Hippocampal formation (tissue), 2 donors: Measurements from ENCODE around the gene HTR6.
"Not testable (repeated sequence)": the region's sequence is repeated elsewhere in the genome, so short reads cannot be mapped to it uniquely, and the experiment has no call there.

Experiments
- DNase-seq, 2 donors: peaks; one replicate each; lab custom pipeline; 2025; lab: John Stamatoyannopoulos, UW

Gene HTR6

DNA sequence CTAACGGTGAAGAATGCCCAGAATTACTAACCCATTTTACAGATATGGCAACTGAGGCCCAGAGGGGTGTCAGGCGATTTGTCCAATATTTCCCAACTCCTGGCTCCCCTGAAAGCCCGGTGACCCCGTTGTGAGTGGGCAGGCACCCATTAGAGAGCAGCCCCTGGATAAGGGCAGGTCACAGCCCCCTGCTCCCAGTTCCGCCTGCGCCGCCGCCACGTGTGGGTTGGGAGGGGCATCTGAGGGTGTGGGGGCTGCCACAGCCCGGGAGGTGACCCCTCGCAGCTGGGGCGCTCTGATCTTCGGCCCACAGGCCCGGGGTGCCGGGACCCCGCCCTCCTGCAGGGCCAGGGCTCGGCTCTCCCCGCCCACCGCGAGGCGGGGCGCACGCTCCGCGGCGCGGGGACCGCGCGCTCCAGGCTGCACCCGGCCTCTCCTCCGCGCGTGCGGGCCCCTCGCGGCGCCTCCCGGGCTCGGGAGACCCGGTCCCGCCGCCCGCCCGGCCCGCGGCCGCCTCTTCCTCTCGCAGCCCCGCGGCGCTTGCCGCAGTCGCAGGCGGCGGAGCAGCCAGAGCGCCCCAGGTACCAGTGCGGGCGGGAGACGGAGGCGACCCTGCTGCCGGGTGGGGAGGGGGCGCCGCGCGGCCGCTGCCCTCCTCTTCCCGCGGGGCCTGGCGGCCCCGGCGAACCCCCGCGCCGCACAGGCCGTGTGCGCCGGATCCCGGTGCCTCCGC is at the start of gene HTR6:
TSS of gene HTR6 (plus strand) at position 423 of the 733 bp plus-strand sequence. CDS start 879 bp downstream, outside the sequence.
- no peak for DNase-seq

DNA sequence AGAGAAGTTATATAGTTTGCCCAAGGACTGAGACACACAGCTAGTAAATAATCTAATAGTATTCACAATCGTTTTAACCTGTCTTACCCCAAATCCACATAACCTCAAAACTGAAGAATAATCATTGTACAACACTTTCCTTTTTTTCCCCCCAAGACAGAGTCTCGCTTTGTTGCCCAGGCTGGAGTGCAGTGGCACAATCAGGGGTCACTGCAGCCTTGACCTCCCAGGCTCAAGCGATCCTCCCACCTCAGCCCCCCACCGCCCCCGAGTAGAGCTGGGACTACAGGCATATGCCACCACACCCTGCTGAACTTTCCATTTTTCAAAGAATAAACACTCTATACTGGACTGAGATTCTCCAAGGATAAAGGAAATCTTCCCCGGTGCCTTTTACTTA is 49.2 kb upstream of the HTR6 start:
- DNase-seq: no peak

DNA sequence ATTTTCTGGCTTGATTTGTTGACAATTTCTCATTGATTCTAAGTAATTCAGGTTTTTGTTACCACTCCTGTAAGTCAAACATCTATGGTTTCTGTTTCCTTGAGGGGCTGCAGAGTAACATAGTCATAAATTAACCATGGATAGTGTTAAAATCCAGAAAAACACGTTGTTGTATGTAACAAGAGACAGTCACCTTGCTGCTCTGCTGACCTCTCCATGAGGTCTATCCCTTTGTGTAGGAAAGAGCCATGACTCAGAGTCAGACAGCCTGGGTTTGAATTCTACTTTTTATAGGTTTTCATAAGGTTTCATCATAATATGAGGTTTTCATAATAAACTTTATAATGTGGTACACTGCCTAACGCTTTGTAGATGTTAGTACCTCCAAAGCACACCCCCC is 48.2 kb upstream of the HTR6 start:
- no peak for DNase-seq

DNA sequence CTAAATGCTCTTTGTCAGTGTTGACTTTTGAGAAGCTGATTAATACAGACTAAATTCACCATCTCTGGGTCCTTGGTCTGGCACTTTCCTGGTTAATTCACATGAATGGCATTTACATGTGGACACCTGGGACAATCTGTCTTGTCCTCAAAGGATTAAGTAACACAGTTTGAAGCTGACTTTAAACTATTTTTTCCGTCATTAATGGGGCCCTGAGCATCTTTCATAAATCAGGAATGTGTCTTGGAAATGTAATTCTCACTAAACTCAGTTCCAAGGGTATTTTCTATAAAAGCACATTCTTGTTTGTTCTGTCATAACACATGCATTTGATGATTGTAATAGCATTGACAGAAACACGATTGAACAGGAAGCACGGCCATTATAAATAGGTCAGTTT is 47.3 kb upstream of the HTR6 start:
- DNase-seq: no peak

DNA sequence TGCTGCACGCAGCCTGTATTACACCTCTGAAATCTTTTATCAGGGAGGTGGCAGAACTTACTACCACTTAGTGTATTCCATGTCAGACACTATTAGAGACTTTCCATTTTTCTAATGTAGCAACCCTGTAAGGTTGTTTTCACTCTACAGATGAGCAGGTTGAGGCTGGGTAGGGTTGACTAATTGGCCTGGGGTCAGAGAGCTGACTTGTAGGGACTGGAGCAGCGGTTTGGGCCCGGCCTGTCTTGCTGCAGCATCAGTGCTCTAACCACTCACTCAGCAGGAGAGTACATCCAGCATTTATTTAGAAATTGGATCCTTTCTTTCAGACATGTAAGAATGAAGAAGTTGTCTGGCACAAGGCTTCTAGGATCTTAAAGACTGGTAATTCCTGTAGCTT is 46.2 kb upstream of the HTR6 start:
- DNase-seq: no peak

DNA sequence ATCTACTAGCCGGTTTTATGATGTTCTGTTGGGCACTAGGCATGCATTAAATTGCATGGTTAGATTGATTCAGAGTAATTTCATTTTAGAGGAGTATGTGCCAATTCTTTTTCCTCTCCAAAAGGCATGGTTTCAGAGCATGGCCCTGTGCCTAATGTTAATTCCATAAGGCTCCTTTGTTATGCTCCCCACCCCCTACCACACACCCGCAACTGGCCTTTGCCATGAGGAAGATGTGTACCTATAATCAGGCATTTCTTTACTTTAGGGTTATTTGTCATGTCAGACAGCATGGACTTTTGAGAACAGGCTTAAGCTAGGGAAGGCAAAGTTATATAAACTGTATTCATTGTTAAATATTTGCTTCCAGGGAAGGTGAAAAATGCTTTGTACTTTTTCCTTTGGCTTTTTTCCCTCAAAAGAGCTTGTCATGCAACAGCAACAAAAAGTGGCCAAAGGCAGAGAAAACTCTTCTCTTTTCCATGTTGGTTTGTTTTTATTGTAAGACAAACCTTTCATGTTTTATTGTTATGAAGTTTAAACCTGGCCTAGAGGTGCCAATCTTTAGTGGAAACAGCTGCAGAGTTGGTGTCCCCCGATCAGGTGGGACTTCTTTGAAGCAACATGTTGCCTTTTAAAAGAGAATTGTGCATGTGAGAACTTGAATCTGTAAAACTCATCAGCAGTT is 44.8 kb upstream of the HTR6 start:
- no peak for DNase-seq

DNA sequence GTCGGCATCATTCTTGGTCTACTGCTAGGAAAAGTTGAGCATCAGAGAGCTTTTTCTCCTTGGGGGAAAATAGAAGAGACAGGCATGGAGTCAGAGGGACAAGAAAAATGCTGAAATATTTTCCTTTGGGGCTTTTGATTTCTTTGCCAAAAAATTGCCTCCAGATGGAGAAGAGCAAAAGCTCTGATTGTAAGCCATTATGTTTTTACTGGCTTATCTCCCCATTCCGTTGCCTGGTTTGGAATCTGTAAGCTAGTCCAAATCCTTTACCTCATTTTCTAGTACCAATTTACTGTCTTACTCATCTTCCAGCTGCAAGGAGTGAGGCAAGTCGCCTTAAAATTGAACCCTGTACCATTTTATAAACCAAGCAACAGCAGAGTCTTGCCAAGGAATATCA is 43.9 kb upstream of the HTR6 start:
- DNase-seq: no peak

DNA sequence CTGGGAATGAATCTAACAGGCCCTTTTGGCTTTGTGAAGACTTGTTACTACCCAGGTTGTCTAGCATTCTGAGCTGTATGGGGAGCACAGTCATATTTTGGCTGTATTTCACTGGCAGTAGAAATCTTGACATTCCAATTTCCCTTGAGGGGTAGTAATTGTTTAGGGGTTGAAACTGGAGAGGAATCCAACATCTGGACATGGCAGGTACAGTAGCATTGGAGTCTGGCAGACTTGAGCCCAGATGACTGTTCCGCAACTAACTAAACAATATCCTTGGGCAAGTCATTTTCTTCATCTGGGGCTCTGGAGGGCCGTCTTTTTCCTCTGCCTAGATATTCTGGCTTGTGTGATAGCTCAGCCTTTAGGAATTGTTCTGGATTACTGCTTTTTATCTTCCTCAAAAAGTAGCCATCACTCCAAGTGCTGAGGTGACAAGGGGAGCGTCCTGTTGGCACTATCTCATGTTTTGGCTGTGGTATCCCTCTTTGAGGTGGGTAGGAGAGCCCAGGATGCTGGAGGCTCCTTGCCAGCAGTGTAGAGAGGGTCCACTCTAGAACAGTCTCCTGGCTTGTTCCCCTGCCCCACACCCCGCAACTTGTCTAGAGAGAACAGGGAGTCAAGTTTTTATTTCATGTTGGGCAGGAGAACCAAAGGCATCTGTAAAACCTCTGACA is 43.3 kb upstream of the HTR6 start:
- DNase-seq: no peak

DNA sequence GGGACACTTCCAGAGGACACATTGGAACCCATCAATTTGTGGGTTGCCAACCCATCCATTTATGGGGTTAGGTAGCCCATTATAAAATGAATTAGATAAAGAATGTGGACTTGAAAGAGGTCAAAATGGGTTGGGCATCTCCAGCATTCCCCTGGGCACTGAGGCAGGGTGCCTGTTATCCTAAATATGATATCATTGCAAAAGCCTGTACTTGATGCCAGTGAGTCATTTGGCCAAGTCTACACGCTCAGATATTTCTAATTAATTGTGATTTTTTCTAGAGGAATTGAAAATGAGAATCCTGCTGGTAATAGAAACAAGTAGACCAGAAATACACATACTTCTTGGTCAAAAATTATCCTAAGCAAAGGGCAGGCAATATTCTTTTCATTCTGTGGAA is 42.5 kb upstream of the HTR6 start:
- no peak for DNase-seq

DNA sequence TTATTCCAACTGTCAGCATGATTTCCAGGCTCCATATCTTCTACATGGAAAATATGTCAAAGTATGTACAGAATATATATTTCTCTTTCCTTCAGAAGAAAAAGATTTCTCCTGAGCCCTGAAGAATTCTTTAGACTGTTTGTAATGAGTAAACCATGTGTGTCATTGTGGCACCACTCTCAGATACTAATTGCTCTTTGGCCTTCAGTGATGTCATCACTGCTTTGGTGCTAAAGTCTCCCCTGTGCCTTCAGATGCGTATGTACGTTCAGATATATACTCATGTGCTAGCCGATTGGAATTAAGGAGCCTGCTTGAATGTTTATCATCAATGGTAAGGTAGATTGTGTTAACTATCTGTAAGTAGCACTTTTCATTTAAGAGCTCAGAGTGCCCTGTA is 41.2 kb upstream of the HTR6 start:
- DNase-seq: no peak

DNA sequence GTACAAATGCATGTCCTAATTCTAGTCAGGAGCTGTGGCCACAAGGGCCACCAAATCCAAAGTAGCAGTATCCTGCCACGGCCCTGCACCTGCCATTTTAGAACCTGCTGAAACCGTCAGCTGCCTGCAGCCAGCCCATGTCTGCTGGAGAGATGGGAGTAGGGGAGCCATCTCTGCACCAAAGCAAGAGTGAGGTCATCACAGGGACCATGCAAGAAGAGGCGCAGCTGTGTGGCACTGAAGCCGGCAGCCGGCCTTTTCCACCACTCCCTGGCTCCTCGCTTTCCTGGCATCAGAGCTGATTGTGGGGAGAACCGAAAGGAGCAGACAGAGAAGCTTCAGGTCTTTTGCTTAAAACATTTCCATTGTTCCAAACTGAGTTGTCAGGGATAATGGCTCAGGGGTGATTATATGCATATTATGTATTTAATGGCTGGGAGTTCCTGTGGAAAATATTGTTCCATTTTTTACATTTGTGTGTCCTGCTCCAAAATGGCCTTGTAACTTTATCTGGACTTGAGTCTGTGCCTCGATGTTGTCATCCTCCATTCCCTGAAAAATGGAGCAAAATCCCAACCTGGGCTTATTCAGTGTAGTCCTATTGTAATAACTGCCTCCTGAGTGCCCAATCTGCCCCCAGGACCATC is 39.3 kb upstream of the HTR6 start:
- no peak for DNase-seq

DNA sequence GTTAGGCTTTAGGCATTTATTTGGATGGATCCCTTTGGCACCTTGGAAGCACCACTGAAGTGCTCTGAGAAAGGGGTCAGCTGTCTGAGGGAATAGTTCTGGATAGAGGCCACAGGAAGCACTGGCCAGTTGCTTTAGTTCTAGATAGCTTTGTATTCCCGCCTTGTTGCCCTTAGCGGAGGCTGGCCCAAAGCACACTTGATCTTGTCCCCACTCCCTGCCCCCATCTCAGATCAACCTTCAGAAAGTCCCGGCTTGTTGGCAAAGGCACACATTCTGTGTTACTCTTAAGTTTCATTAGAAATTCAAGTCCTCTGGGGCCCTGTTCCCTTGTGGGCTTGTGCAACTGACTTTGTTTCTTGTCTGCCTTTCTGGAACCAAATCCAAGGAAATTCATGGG is 35.8 kb upstream of the HTR6 start:
- DNase-seq: no peak

DNA sequence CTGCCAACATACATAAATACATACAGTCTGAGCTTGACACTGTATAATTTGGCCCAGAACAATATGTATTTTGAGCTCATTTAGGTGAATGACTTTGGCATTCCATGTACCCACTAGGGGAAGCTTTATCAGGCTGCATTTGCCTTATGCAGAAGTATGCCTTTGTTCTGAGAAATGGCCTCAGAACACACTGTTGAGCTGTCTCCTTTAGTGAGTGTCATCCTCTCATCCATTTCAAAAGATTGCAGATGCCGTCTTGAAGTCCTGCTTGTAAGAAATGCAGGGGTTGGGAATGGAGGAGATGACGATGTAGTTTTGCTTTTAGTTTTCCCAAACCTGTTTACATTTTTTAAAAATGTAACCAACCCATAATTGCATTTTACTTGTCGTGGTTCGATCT is 35.3 kb upstream of the HTR6 start:
- no peak for DNase-seq

DNA sequence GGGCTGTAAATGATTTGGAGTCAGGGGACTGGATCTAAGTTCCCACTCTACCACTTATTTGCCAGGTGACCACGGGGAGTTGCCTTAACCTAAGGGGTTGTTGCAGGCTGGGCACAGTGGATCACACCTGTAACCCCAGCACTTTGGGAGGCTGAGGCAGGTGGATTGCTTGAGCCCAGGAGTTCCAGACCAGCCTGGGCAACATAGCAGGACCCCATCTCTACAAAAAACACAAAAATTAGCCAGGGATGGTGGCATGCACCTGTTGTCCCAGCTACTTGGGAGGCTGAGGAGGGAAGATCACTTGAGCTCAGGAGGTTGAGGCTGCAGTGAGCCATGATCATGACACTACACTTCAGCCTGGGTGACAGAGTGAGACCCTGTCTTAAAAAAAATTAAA is 34.5 kb upstream of the HTR6 start:
- DNase-seq: not testable (repeated sequence)

DNA sequence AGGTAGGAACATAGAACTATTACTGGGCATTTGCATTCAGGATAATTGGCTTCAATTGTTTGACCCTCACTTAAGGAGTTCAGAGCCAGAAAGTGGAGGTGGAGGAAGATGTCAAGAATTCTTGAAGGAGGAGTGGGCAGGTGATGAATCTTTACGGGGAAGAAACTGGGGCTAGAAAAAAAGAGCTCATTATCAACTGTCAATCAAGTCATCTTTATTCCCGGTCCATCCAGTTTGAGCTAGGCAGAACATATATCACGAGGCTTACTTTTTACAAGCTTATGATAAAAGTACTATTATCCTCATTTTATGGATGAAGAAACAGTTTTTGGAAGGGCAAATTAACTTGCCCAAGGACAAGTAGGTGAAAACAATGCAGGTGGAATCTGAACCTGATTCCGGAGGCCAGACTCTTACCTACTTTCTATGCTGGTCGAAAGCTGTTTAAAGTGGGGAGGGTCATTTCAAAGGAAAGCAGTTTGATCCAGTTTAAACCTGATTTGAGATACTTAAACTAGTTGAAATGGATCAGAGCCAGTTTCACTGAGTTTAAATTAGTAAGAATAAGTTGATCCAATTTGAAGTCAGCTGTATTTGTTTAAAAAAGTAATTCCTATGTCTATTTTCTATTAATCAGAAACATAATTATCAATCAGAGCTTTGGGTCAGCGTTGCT is 33.8 kb upstream of the HTR6 start:
- no peak for DNase-seq

DNA sequence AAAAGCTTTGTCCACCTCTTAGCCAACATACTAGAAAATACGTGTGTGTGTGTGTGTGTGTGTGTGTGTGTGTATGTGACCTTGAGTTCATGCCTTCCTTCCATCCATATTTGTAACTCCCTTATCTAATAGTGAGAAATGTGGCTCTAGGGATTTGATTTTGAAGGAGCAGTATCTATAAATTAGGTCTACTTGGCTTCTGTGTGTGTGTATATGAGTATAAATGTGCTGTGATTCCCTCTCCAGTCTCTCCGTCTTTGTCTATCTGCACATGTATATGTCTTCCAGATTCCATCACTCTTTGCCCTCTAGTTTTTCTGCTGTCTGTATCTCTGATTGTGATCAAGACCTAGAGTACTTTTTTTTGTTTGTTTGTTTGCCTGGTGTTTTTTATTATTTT is 32.5 kb upstream of the HTR6 start:
- no peak for DNase-seq

DNA sequence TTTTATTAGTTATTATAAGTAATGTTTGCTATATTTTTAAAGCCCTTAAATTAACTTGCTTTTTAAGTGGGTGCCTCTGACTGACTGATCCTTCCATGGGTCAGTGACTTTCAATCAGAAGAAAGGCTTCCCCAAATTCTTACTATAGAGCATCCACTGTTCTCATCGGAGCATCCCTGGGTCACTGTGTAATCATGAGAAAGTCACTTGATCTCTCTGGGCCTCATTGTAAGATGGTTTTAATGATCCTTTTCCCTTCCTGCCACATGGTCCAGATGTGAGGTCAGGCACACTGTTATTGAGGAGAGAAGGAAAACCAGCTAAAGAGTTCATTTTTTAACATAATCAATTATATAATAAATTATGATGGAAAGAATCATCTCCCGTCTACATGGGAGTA is 31.6 kb upstream of the HTR6 start:
- DNase-seq: no peak

DNA sequence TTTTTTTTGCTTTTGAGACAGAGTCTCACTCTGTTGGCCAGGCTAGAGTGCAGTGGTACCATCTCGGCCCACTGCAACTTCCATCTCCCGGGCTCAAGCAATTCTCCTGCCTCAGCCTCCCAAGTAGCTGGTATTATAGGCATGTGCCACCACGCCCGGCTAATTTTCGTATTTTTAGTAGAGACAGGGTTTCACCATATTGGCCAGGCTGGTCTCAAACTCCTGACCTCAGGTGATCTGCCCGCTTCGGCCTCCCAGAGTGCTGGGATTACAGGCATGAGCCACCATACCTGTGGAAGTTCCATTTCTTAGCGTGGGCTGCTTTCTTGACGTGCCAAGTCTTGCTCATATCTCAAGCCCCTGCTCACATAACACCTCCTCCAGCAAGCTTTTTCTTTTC is 29.6 kb upstream of the HTR6 start:
- DNase-seq: not testable (repeated sequence)

DNA sequence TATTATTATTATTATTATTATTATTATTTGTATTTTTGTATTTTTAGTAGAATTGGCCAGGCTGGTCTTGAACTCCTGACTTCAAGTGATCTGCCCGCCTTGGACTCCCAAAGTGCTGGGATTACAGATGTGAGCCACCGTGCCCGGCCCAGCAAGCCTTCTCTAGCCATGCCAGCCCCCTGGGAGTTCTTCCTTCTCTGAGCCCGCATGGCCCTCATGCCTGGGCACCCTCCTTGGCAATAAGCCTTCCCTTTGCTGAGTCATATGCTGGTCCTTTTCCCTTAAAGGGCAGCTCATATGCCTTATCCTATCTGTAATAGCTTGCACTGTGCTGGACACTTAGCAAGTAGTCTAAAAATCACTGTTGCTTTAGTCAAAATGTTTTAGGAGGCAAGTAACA is 29.0 kb upstream of the HTR6 start:
- no peak for DNase-seq

DNA sequence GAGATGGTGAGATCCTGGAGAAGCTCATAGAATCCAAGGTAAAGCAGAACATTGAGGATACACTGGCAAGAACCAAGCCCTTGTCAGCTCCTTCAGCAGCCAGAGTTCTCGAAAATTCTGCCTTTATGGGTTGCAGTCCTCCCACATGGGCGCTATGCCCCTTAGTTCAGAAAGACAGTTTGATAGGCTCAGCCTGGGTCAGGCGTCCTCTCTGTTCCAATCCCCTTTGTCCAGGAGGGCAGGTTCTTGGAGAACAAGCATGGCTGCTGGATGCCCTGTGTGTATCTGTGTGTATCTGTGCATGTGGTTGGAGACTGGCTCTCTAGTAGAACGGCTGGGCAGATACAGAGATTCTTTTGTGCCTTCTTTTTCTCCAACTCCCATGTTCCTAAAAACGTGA is 28.6 kb upstream of the HTR6 start:
- no peak for DNase-seq

DNA sequence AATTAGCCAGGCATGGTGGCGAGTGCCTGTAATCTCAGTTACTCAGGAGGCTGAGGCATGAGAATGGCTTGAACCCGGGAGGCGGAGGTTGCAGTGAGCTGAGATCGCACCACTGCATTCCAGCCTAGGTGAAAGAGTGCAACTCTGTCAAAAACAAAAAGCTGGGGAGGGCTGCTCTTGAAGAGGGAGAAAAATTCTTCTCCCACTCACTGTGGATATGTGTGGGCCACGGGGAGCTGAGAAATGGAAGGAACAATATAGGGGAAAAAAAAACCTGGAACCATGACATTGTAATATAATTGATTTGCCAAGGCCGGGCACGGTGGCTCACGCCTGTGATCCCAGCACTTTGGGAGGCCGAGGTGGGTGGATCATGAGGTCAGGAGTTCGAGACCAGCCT is 27.9 kb upstream of the HTR6 start:
- DNase-seq: not testable (repeated sequence)

DNA sequence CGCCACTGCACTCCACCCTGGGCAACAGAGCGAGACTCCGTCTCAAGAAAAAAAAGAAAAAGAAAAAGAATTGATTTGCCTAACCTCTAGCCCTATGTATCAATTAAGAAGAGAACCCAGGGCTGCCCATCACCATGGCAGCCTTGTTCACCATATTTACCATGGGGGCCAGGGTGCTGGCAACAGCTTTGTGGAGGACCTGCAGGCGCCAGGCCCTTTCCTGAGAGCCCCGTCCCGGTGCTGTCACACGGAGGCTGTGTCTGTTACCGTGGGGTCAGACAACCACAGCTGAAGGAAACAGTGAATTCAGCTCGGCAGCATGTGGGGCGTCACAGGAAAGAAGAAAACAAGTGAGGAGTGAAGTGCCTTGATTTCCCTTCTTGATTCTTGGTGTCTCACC is 27.1 kb upstream of the HTR6 start:
- no peak for DNase-seq
